Activated CD4-positive, alpha-beta memory T cell treated with anti-CD3 and anti-CD28 coated beads for 36 hours (primary cell): ENCODE results near the gene SLC25A13. TPM values are rescaled to one million over a fixed set of nuclear protein-coding genes. Genes with fewer than 3 reads are reported as not detected.

Experiments used
- CTCF ChIA-PET: fragments of 350-600 bp; sonication (Branson Sonifier 250); formaldehyde crosslinking; loops from one replicate; lab custom pipeline; 2021; ENCODE audit warnings: antibody characterized with exemption, inconsistent platforms; lab: Charles Lee
- POLR2A ChIA-PET: fragments of 350-600 bp; sonication (Branson Sonifier 250); formaldehyde crosslinking; loops from one replicate; lab custom pipeline; 2021; ENCODE audit warnings: antibody characterized with exemption; lab: Charles Lee
- DNase-seq: peaks from one replicate; pipeline ENCODE4 v3.0.0-alpha.2; 2020
- H3K27ac Mint-ChIP-seq: one replicate; pipeline ENCODE4 v1.8.0; 2021; ENCODE audit warnings: mixed read lengths
- H3K27me3 Mint-ChIP-seq: one replicate; pipeline ENCODE4 v1.8.0; 2021; ENCODE audit warnings: mixed read lengths
- H3K36me3 Mint-ChIP-seq: one replicate; pipeline ENCODE4 v1.8.0; 2021; ENCODE audit warnings: mixed read lengths
- H3K4me1 Mint-ChIP-seq: one replicate; pipeline ENCODE4 v1.8.0; 2021; ENCODE audit warnings: low read depth, mixed read lengths
- H3K4me3 Mint-ChIP-seq: one replicate; pipeline ENCODE4 v1.8.0; 2021; ENCODE audit warnings: mild to moderate bottlenecking, mixed read lengths
- H3K9me3 Mint-ChIP-seq: one replicate; pipeline ENCODE4 v1.8.0; 2021; ENCODE audit warnings: mixed read lengths
- intact Hi-C: fragments of 100-400 bp; cut with micrococcal nuclease; formaldehyde crosslinking; loops from one replicate; pipeline ENCODE4 v1.15.1; 2023
- total RNA-seq, 2 experiments: library from RNA; stranded (reverse); gene quantifications; one replicate each; pipeline ENCODE4 v1.2.3, GENCODE V29; 2021

The SLC25A13 gene
- total RNA-seq, 2 experiments from 2014 or later, result 7.5 to 7.9 TPM

GRCh38 chr7:96121752-96122151, 200.1 kb downstream of the SLC25A13 start:
- no peak overlapping the region for H3K27ac Mint-ChIP-seq
- CTCF ChIA-PET, result no interaction called here
- DNase-seq, result no peak

GRCh38 chr7:96120445-96121225, 201.3 kb downstream of the SLC25A13 start:
- CTCF ChIA-PET, result no interaction called here
- Mint-ChIP-seq H3K4me3 (no peak overlapping the region), H3K9me3 (no peaks in the 10 kb centered on the region), H3K4me1 (no peaks in the 10 kb centered on the region), H3K27ac (no peak overlapping the region), H3K36me3 (peaks cover 18% of the 10 kb centered on the region), H3K27me3 (no peaks in the 10 kb centered on the region)
- DNase-seq, result no peak
- intact Hi-C loops, result no loop called here
- POLR2A ChIA-PET, result no interaction called here

More at GRCh38 chr7:96121752-96122151, 200.1 kb downstream of the SLC25A13 start:
- Mint-ChIP-seq H3K36me3 (peaks cover 18% of the 10 kb centered on the region), H3K4me3 (no peak overlapping the region), H3K27me3 (no peaks in the 10 kb centered on the region), H3K9me3 (no peaks in the 10 kb centered on the region), H3K4me1 (no peaks in the 10 kb centered on the region)
- intact Hi-C loops, result no loop called here
- POLR2A ChIA-PET, result no interaction called here

GRCh38 chr7:96118449-96119001, 203.4 kb downstream of the SLC25A13 start:
- DNase-seq, result no peak
- POLR2A ChIA-PET, result no interaction called here
- CTCF ChIA-PET, result no interaction called here
- Mint-ChIP-seq H3K27me3 (peaks cover 2% of the 10 kb centered on the region), H3K36me3 (peaks cover 18% of the 10 kb centered on the region), H3K27ac (no peak overlapping the region), H3K4me1 (no peaks in the 10 kb centered on the region), H3K4me3 (no peak overlapping the region), H3K9me3 (no peaks in the 10 kb centered on the region)
- intact Hi-C loops, result no loop called here

GRCh38 chr7:96116173-96116572, 205.7 kb downstream of the SLC25A13 start:
- intact Hi-C loops, result no loop called here
- peaks cover 7% of the 10 kb centered on the region for H3K27me3 Mint-ChIP-seq
- H3K36me3 Mint-ChIP-seq, result peaks cover 12% of the 10 kb centered on the region
- H3K4me3 Mint-ChIP-seq, result no peak overlapping the region
- H3K4me1 Mint-ChIP-seq, result no peaks in the 10 kb centered on the region
- peaks cover 2% of the 10 kb centered on the region for H3K9me3 Mint-ChIP-seq
- ChIA-PET CTCF (no interaction called here), POLR2A (no interaction called here)
- H3K27ac Mint-ChIP-seq, result no peak overlapping the region
- DNase-seq, result no peak

- intact Hi-C loops, result no loop called here
- CTCF ChIA-PET, result no interaction called here
Measured at GRCh38 chr7:96114190-96114589, 207.7 kb downstream of the SLC25A13 start.

GRCh38 chr7:96111405-96111804, 210.5 kb downstream of the SLC25A13 start:
- Mint-ChIP-seq H3K27ac (no peak overlapping the region), H3K4me3 (no peak overlapping the region), H3K4me1 (no peaks in the 10 kb centered on the region), H3K27me3 (peaks cover 12% of the 10 kb centered on the region), H3K9me3 (peaks cover 2% of the 10 kb centered on the region), H3K36me3 (no peaks in the 10 kb centered on the region)
- intact Hi-C loops, result no loop called here
- POLR2A ChIA-PET, result no interaction called here
- no peak for DNase-seq
- CTCF ChIA-PET, result no interaction called here

More at GRCh38 chr7:96114190-96114589, 207.7 kb downstream of the SLC25A13 start:
- Mint-ChIP-seq H3K36me3 (no peaks in the 10 kb centered on the region), H3K4me1 (no peaks in the 10 kb centered on the region), H3K9me3 (peaks cover 2% of the 10 kb centered on the region), H3K4me3 (no peak overlapping the region), H3K27ac (no peak overlapping the region), H3K27me3 (peaks cover 10% of the 10 kb centered on the region)
- POLR2A ChIA-PET, result no interaction called here
- no peak for DNase-seq

GRCh38 chr7:96104984-96105383, 216.9 kb downstream of the SLC25A13 start:
- no peak overlapping the region for H3K4me3 Mint-ChIP-seq
- H3K27ac Mint-ChIP-seq, result no peak overlapping the region
- no peaks in the 10 kb centered on the region for H3K36me3 Mint-ChIP-seq
- H3K9me3 Mint-ChIP-seq, result no peaks in the 10 kb centered on the region
- DNase-seq, result no peak
- CTCF ChIA-PET, result no interaction called here
- H3K27me3 Mint-ChIP-seq, result peaks cover 2% of the 10 kb centered on the region
- no peaks in the 10 kb centered on the region for H3K4me1 Mint-ChIP-seq
- intact Hi-C loops, result no loop called here
- POLR2A ChIA-PET, result no interaction called here

GRCh38 chr7:96102096-96102811, 219.6 kb downstream of the SLC25A13 start:
- Mint-ChIP-seq H3K4me3 (no peak overlapping the region), H3K36me3 (no peaks in the 10 kb centered on the region), H3K4me1 (no peaks in the 10 kb centered on the region), H3K9me3 (peaks cover 6% of the 10 kb centered on the region), H3K27ac (no peak overlapping the region), H3K27me3 (peaks cover 7% of the 10 kb centered on the region)
- no peak for DNase-seq
- POLR2A ChIA-PET, result no interaction called here
- intact Hi-C loops, result no loop called here
- CTCF ChIA-PET, result no interaction called here

- no peaks in the 10 kb centered on the region for H3K4me1 Mint-ChIP-seq
- H3K36me3 Mint-ChIP-seq, result no peaks in the 10 kb centered on the region
- peaks cover 6% of the 10 kb centered on the region for H3K9me3 Mint-ChIP-seq
- intact Hi-C loops, result no loop called here
- H3K27me3 Mint-ChIP-seq, result peaks cover 7% of the 10 kb centered on the region
- DNase-seq, result no peak
- H3K4me3 Mint-ChIP-seq, result no peak overlapping the region
- ChIA-PET POLR2A (no interaction called here), CTCF (no interaction called here)
- no peak overlapping the region for H3K27ac Mint-ChIP-seq
Measured at GRCh38 chr7:96100737-96101136, 221.2 kb downstream of the SLC25A13 start.

- ChIA-PET CTCF (no interaction called here), POLR2A (no interaction called here)
- DNase-seq, result no peak
- H3K27ac Mint-ChIP-seq, result no peak overlapping the region
- intact Hi-C loops, result no loop called here
- peaks cover 6% of the 10 kb centered on the region for H3K9me3 Mint-ChIP-seq
- no peak overlapping the region for H3K4me3 Mint-ChIP-seq
- no peaks in the 10 kb centered on the region for H3K4me1 Mint-ChIP-seq
- H3K36me3 Mint-ChIP-seq, result no peaks in the 10 kb centered on the region
- peaks cover 15% of the 10 kb centered on the region for H3K27me3 Mint-ChIP-seq
Measured at GRCh38 chr7:96097835-96098234, 224.1 kb downstream of the SLC25A13 start.

GRCh38 chr7:96093435-96093834, 228.5 kb downstream of the SLC25A13 start:
- POLR2A ChIA-PET, result no interaction called here
- CTCF ChIA-PET, result no interaction called here
- no peak for DNase-seq
- Mint-ChIP-seq H3K36me3 (no peaks in the 10 kb centered on the region), H3K9me3 (no peaks in the 10 kb centered on the region), H3K4me3 (no peak overlapping the region), H3K27me3 (peaks cover 25% of the 10 kb centered on the region), H3K27ac (no peak overlapping the region), H3K4me1 (no peaks in the 10 kb centered on the region)
- intact Hi-C loops, result no loop called here

- Mint-ChIP-seq H3K27me3 (peaks cover 20% of the 10 kb centered on the region), H3K27ac (no peak overlapping the region), H3K36me3 (no peaks in the 10 kb centered on the region), H3K4me1 (no peaks in the 10 kb centered on the region), H3K9me3 (no peaks in the 10 kb centered on the region), H3K4me3 (no peak overlapping the region)
- CTCF ChIA-PET, result no interaction called here
- DNase-seq, result no peak
- POLR2A ChIA-PET, result no interaction called here
- intact Hi-C loops, result no loop called here
Measured at GRCh38 chr7:96090756-96091155, 231.1 kb downstream of the SLC25A13 start.
